Measurements from ENCODE around the gene HTR3A. TPM values are rescaled to one million over a fixed set of nuclear protein-coding genes. Genes with fewer than 3 reads are reported as not detected.

Gene HTR3A
- total RNA-seq, 2 experiments from 2014 or later, result not detected

GRCh38 chr11:114015117-114015516, 40.2 kb downstream of the HTR3A start:
- Histone ChIP-seq H3K9me3 (ENCODE audit: control insufficient read depth in 1 of 2, insufficient read depth in 1 of 2, low read length in 2 of 2) (no peaks in the 10 kb centered on the region), H3K27ac (ENCODE audit: low read depth in 1 of 2, low read length in 2 of 2) (no peak overlapping the region), H3K4me3 (ENCODE audit: low read length) (no peak overlapping the region), H3K27me3 (ENCODE audit: control insufficient read depth in 1 of 2, insufficient read depth in 2 of 2, low read length in 2 of 2) (no peaks in the 10 kb centered on the region), H3K4me1 (ENCODE audit: insufficient read depth, low read length) (no peaks in the 10 kb centered on the region), H3K36me3 (ENCODE audit: insufficient read depth, low read length) (no peaks in the 10 kb centered on the region)
- Mint-ChIP-seq H3K27me3 (no peaks in the 10 kb centered on the region), H3K4me1 (ENCODE audit: low read depth) (no peaks in the 10 kb centered on the region), H3K4me3 (no peak overlapping the region), H3K27ac (no peak overlapping the region), H3K36me3 (ENCODE audit: low read depth) (no peaks in the 10 kb centered on the region), H3K9me3 (no peaks in the 10 kb centered on the region)
- TF ChIP-seq CTCF (IDR thresholded peaks at IDR 0.05), result no peak
- CTCF ChIA-PET, result no interaction called here
- intact Hi-C loops (cut with DNase I, micrococcal nuclease), result no loop called here
- POLR2A ChIA-PET, result no interaction called here
- ATAC-seq (ENCODE audit: poor library complexity) (no peak), DNase-seq (no peak)

GRCh38 chr11:114016986-114017385, 42.1 kb downstream of the HTR3A start:
- intact Hi-C loops (cut with DNase I, micrococcal nuclease), result no loop called here
- ChIA-PET POLR2A (no interaction called here), CTCF (no interaction called here)
- H3K27ac Mint-ChIP-seq, result no peak overlapping the region
- DNase-seq (no peak), ATAC-seq (ENCODE audit: poor library complexity) (no peak)
- H3K4me3 Mint-ChIP-seq, result no peak overlapping the region
- no peak for TF ChIP-seq CTCF (IDR thresholded peaks at IDR 0.05)
- Histone ChIP-seq H3K4me3 (ENCODE audit: low read length) (no peak overlapping the region), H3K4me1 (ENCODE audit: insufficient read depth, low read length) (no peaks in the 10 kb centered on the region), H3K36me3 (ENCODE audit: insufficient read depth, low read length) (no peaks in the 10 kb centered on the region), H3K9me3 (ENCODE audit: control insufficient read depth in 1 of 2, insufficient read depth in 1 of 2, low read length in 2 of 2) (no peaks in the 10 kb centered on the region), H3K27ac (ENCODE audit: low read depth in 1 of 2, low read length in 2 of 2) (no peak overlapping the region), H3K27me3 (ENCODE audit: control insufficient read depth in 1 of 2, insufficient read depth in 2 of 2, low read length in 2 of 2) (no peaks in the 10 kb centered on the region)
- no peaks in the 10 kb centered on the region for H3K4me1 Mint-ChIP-seq (ENCODE audit: low read depth)
- H3K27me3 Mint-ChIP-seq, result no peaks in the 10 kb centered on the region
- H3K9me3 Mint-ChIP-seq, result no peaks in the 10 kb centered on the region
- H3K36me3 Mint-ChIP-seq (ENCODE audit: low read depth), result no peaks in the 10 kb centered on the region

- H3K27me3 ChIP-seq (ENCODE audit: control insufficient read depth in 1 of 2, insufficient read depth in 2 of 2, low read length in 2 of 2), result no peaks in the 10 kb centered on the region
- no peak for DNase-seq
- Mint-ChIP-seq H3K9me3 (no peaks in the 10 kb centered on the region), H3K27me3 (no peaks in the 10 kb centered on the region), H3K27ac (no peak overlapping the region), H3K4me1 (ENCODE audit: low read depth) (no peaks in the 10 kb centered on the region), H3K36me3 (ENCODE audit: low read depth) (no peaks in the 10 kb centered on the region), H3K4me3 (no peak overlapping the region)
- no peak for ATAC-seq (ENCODE audit: poor library complexity)
- no peaks in the 10 kb centered on the region for H3K36me3 ChIP-seq (ENCODE audit: insufficient read depth, low read length)
- TF ChIP-seq CTCF (IDR thresholded peaks at IDR 0.05), result no peak
- intact Hi-C loops (cut with DNase I, micrococcal nuclease), result no loop called here
- POLR2A ChIA-PET, result no interaction called here
- CTCF ChIA-PET, result interaction anchor here (0.7 kb wide), 1 partner anchor 98 kb away, joined by 3 read pairs; no protein-coding TSS in a partner anchor
- H3K27ac ChIP-seq (ENCODE audit: low read depth in 1 of 2, low read length in 2 of 2), result no peak overlapping the region
- no peaks in the 10 kb centered on the region for H3K9me3 ChIP-seq (ENCODE audit: control insufficient read depth in 1 of 2, insufficient read depth in 1 of 2, low read length in 2 of 2)
- no peak overlapping the region for H3K4me3 ChIP-seq (ENCODE audit: low read length)
- H3K4me1 ChIP-seq (ENCODE audit: insufficient read depth, low read length), result no peaks in the 10 kb centered on the region
These were observed 42.8 kb downstream of the HTR3A start for GRCh38 chr11:114017723-114018122.
